Heart left ventricle (tissue), 16 donors: ENCODE results near the gene CALHM3. TPM values are rescaled to one million over a fixed set of nuclear protein-coding genes. Genes with fewer than 3 reads are reported as not detected.

Experiments
- ATAC-seq, 4 donors: fragments of 200-7000 bp; cut with Tn5 transposase; one replicate each; pipeline ENCODE4 v1.9.1; 2020 to 2022; ENCODE audit warnings: moderate library complexity in 4 of 4, mild to moderate bottlenecking in 3 of 4, moderate number of reproducible peaks in 1 of 4
- DNase-seq, 5 donors: peaks; one replicate each; pipeline ENCODE4 v3.0.0-alpha.2; 2020
- H3K27ac ChIP-seq, 12 donors: fragments of 200-600 bp; sonication (generic) in 4 of 12; one replicate each; pipeline versions ENCODE4 v1.5.0 to v1.8.0; 2016 to 2022; ENCODE audit warnings: mild to moderate bottlenecking in 2 of 12
- H3K27me3 ChIP-seq, 9 donors: fragments of 200-600 bp; sonication (generic) in 2 of 9; one replicate each; pipeline versions ENCODE4 v1.5.1 to v1.8.0; 2016 to 2022; ENCODE audit warnings: mild to moderate bottlenecking in 3 of 9
- H3K36me3 ChIP-seq, 9 donors: fragments of 200-600 bp; sonication (generic) in 2 of 9; one replicate each; pipeline versions ENCODE4 v1.5.0 to v1.8.0; 2018 to 2022; ENCODE audit warnings: mild to moderate bottlenecking in 2 of 9
- H3K4me1 ChIP-seq, 12 donors: fragments of 200-600 bp; sonication (generic) in 4 of 12; one replicate each; pipeline versions ENCODE4 v1.5.0 to v1.8.0; 2016 to 2022; ENCODE audit warnings: mild to moderate bottlenecking in 3 of 12
- H3K4me3 ChIP-seq, 12 donors: fragments of 200-600 bp; sonication (generic) in 4 of 12; one replicate each; pipeline versions ENCODE4 v1.5.0 to v1.8.0; 2017 to 2022; ENCODE audit warnings: mild to moderate bottlenecking in 9 of 12, moderate library complexity in 4 of 12
- H3K9me3 ChIP-seq, 12 donors: fragments of 200-600 bp; sonication (generic) in 4 of 12; one replicate each; pipeline versions ENCODE4 v1.5.0 to v1.8.0; 2016 to 2022; ENCODE audit warnings: mild to moderate bottlenecking in 1 of 12
- POLR2A ChIP-seq, 2 donors: fragments of 450-650 bp; IDR thresholded peaks; one replicate each; pipeline ENCODE4 v1.6.1; 2017; ENCODE audit warnings: antibody characterized with exemption in 2 of 2, mild to moderate bottlenecking in 2 of 2, moderate library complexity in 2 of 2
- WGBS, 4 donors: extraction: QIAGEN DNeasy Blood & Tissue Kit in 2 of 4; methylation state at CpG; one replicate each; pipeline versions ENCODE4 v1.1.5 to v1.1.7; 2013 to 2018; 5-methylcytosine and 5-hydroxymethylcytosine counted together
- intact Hi-C, 10 donors: fragments of 100-400 bp; cut with DNase I; formaldehyde crosslinking; loops; one replicate each; pipeline versions ENCODE4 v1.11.1 to v1.14.2; 2022
- polyA plus RNA-seq, 2 donors: library from polyadenylated mRNA; stranded (reverse); fragments of 200-250 nt; gene quantifications; one replicate each; pipeline ENCODE4 v1.2.3, GENCODE V29; 2013
- total RNA-seq, 9 donors: library from RNA; depleted of rRNA in 2 of 9; stranded (reverse); fragments of >200 nt in 2 of 9; fragmentation: NEBNext Ultra II Directional in 3 of 9; extraction: Animal tissue kit (Norgen Biotek cat#: 25700) in 3 of 9; gene quantifications; one replicate each; pipeline versions ENCODE4 v1.1.0 to v1.2.4, GENCODE V29; 2016 to 2023
- TF ChIP-seq, protein P1 (sequence below), 12 donors: fragments of 200-600 bp; sonication (generic) in 4 of 12; IDR thresholded peaks; one replicate each; pipeline versions ENCODE4 v1.5.0 to v1.8.0; 2018 to 2022; ENCODE audit warnings: antibody characterized with exemption in 12 of 12, mild to moderate bottlenecking in 5 of 12
- donor health status: ischemic (EF 13 %, LVEDD 7.1; RV severe dilation, severe dysfunction).
- donor health status: healthy with polysubstance abuse.
- donor health status: DM: no; HTN: yes; CAD: no.
- donor health status: DM: no; HTN: no; CAD: no.
- donor health status: ischemic (EF 25% LVEDD 6.9; RV normal size, moderate dysfunction).
- donor health status: ischemic (EF 25% LVEDD 5.7; RV mildly dilated, moderate dysfunction).
- donor health status: healthy.
- donor health status: DM: yes; HTN: yes; CAD: no.
- donor health status: ischemic (EF 35%, LVEDD 5.7; RV mildly dilated, moderate dysfunction).
- donor health status: nonischemic (EF 11% LVEDD 7.7; RV severe dilation, severe dysfunction).
- donor health status: DM: yes; HTN: yes; CAD: no.
- donor health status: PGD.
- donor health status: ischemic (EF 29% LVEDD 5.4; RV normal size, mild dysfunction).
- donor health status: nonischemic (EF 23%, LVEDD 6.1; RV moderate dilation, normal function).

The CALHM3 gene
- total and polyA plus RNA-seq, 11 donors, result not detected

DNA sequence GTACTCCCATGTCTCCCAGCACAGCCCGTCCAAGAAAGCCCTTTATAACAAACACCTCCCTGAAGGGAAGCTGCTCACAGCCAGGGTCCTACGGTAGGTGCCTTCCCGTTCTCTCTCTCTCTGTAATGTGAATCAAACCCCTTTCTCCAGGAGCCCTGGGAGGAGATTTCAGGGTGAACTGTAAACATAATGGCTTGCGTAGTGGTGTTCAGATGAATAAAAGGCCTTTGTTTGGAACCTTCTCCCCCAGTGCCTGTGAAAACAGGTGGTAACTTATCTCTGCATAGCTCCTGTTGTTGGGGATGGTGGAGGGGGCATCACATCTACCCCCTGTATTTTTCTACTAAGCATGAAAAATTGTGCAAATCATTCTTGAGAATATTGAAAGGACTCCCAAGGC, 39.3 kb downstream of the CALHM3 start:
- DNase-seq (no peak), ATAC-seq (no peak)
- Histone ChIP-seq H3K4me1 (peaks cover 0 to 35% (median 25%) of the 10 kb centered on the region in 12 donors), H3K36me3 (peaks cover 0 to 100% (median 95%) of the 10 kb centered on the region in 9 donors), H3K4me3 (no peak overlapping the region), H3K27me3 (no peaks in the 10 kb centered on the region), H3K9me3 (no peaks in the 10 kb centered on the region), H3K27ac (no peak overlapping the region)
- intact Hi-C loops, result loop anchor here in 2 of 10 donors (5.0 to 10.0 kb wide), 2 partner anchors 38 to 135 kb away; partner anchors contain the start of gene CALHM3 (in 1 of the 2)
- 93 to 97% (median 96%) methylated on average over 4 of the region's 4 CpGs for WGBS, 4 donors
- TF ChIP-seq, protein P1, sequence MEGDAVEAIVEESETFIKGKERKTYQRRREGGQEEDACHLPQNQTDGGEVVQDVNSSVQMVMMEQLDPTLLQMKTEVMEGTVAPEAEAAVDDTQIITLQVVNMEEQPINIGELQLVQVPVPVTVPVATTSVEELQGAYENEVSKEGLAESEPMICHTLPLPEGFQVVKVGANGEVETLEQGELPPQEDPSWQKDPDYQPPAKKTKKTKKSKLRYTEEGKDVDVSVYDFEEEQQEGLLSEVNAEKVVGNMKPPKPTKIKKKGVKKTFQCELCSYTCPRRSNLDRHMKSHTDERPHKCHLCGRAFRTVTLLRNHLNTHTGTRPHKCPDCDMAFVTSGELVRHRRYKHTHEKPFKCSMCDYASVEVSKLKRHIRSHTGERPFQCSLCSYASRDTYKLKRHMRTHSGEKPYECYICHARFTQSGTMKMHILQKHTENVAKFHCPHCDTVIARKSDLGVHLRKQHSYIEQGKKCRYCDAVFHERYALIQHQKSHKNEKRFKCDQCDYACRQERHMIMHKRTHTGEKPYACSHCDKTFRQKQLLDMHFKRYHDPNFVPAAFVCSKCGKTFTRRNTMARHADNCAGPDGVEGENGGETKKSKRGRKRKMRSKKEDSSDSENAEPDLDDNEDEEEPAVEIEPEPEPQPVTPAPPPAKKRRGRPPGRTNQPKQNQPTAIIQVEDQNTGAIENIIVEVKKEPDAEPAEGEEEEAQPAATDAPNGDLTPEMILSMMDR (IDR thresholded peaks at IDR 0.05), result no peak
- TF ChIP-seq POLR2A (IDR thresholded peaks at IDR 0.05), result no peak

- H3K36me3 ChIP-seq, result peaks cover 0 to 98% (median 93%) of the 10 kb centered on the region in 9 donors
- no peaks in the 10 kb centered on the region for H3K27me3 ChIP-seq
- ATAC-seq, result peak in 2 of 4 donors; percentile 64 to 68
- H3K4me1 ChIP-seq, result peaks cover 0 to 16% (median 0%) of the 10 kb centered on the region in 12 donors
- no peaks in the 10 kb centered on the region for H3K9me3 ChIP-seq
- peak in 4 of 5 donors; percentile 49 to 66 (median 58) for DNase-seq
- 67 to 83% (median 82%) methylated on average over 2 of the region's 2 CpGs for WGBS, 4 donors
- TF ChIP-seq, protein P1 (IDR thresholded peaks at IDR 0.05), result no peak
- TF ChIP-seq POLR2A (IDR thresholded peaks at IDR 0.05), result no peak
- H3K27ac ChIP-seq, result peak overlapping the region in 1 of 12 donors; percentile 24
- no peak overlapping the region for H3K4me3 ChIP-seq
- intact Hi-C loops, result loop anchor here in 1 of 10 donors (10.0 kb wide), 1 partner anchor 141 kb away; no protein-coding TSS in a partner anchor
Observed at GRCh38 chr10:103433858-103434257, 45.2 kb downstream of the CALHM3 start.

DNA sequence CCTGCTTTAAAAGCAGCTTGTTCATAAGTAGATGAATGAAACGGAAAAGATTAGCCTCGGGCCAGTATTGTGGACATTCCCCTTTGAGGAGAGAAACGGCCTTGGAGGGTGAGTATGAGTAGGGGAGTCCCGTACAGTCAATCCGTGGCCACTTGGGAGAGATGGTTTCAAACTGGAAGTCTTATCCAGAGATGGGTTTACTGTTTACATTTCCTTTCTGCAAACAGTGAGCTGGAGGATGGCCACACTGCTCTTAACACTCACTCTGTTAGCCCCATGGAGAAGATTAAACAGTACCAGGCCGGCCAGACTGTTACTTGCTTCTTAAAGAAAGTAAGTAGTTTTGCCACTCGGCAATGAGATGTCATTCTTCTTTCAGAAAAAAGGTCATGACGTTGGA, 47.1 kb downstream of the CALHM3 start:
- Histone ChIP-seq H3K27ac (no peak overlapping the region), H3K4me1 (peaks cover 0 to 16% (median 0%) of the 10 kb centered on the region in 12 donors), H3K27me3 (no peaks in the 10 kb centered on the region), H3K4me3 (no peak overlapping the region), H3K9me3 (no peaks in the 10 kb centered on the region), H3K36me3 (peaks cover 0 to 98% (median 93%) of the 10 kb centered on the region in 9 donors)
- 76 to 82% (median 79%) methylated on average over 8 of the region's 8 CpGs for WGBS, 4 donors
- ATAC-seq (no peak), DNase-seq (no peak)
- TF ChIP-seq POLR2A (IDR thresholded peaks at IDR 0.05), result no peak
- TF ChIP-seq, protein P1 (IDR thresholded peaks at IDR 0.05), result no peak
- intact Hi-C loops, result loop anchor here in 1 of 10 donors (10.0 kb wide), 1 partner anchor 143 kb away; no protein-coding TSS in a partner anchor

GRCh38 chr10:103429647-103430046, 49.4 kb downstream of the CALHM3 start:
- Histone ChIP-seq H3K4me3 (no peak overlapping the region), H3K9me3 (no peaks in the 10 kb centered on the region), H3K36me3 (peaks cover 0 to 98% (median 93%) of the 10 kb centered on the region in 9 donors), H3K4me1 (peaks cover 0 to 15% (median 0%) of the 10 kb centered on the region in 12 donors), H3K27me3 (no peaks in the 10 kb centered on the region), H3K27ac (no peak overlapping the region)
- ATAC-seq (no peak), DNase-seq (no peak)
- WGBS, 4 donors, result 95 to 98% (median 95%) methylated on average over 5 of the region's 5 CpGs
- intact Hi-C loops, result loop anchor here in 1 of 10 donors (10.0 kb wide), 1 partner anchor 145 kb away; no protein-coding TSS in a partner anchor
- no peak for TF ChIP-seq POLR2A (IDR thresholded peaks at IDR 0.05)
- TF ChIP-seq, protein P1 (IDR thresholded peaks at IDR 0.05), result no peak
